ENCODE results near the gene DNAL4. TPM values are rescaled to one million over a fixed set of nuclear protein-coding genes. Genes with fewer than 3 reads are reported as not detected.
A peak's percentile ranks its signal among the peaks of the same experiment; 100 is the strongest.

DNAL4 gene
- total and polyA plus RNA-seq, 3 donors from 2014 or later, result 54.4 to 107 (median 76.8) TPM

DNA sequence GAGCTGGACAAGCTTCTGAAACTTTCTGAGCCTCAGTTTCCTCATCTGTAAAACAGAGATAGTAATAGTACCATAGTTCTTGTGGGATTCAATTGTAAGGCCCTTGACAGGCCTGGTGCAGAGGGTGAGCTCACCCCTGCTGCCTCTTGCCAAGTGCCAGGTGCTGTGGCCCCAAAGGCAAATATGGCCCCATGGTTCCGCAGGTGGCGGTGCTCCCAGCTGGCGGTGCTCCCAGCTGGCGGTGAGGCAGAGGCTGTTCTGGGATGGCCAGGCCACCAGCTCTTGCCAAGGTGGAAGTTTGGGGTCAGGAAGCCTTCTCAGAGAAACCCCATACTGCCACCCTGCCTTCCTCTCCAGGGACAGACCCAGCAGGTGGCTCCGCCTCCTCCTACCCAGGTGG is 41.0 kb upstream of the DNAL4 start:
- TF ChIP-seq POLR2A (IDR thresholded peaks at IDR 0.05) (no peak), CTCF (IDR thresholded peaks at IDR 0.05) (no peak)
- WGBS, 2 donors, result 94 to 100% methylated on average over 1 to 5 of the region's 5 CpGs
- no peaks in the 10 kb centered on the region for H3K4me1 ChIP-seq
- H3K27ac ChIP-seq, result no peak overlapping the region
- no peaks in the 10 kb centered on the region for H3K27me3 ChIP-seq
- no peaks in the 10 kb centered on the region for H3K9me3 ChIP-seq
- no peak overlapping the region for H3K4me3 ChIP-seq
- no peak for DNase-seq
- intact Hi-C loops (cut with DNase I; ENCODE audit: low total_unique reads), result no loop called here
- no peaks in the 10 kb centered on the region for H3K36me3 ChIP-seq (ENCODE audit: low read depth, missing control alignments)

DNA sequence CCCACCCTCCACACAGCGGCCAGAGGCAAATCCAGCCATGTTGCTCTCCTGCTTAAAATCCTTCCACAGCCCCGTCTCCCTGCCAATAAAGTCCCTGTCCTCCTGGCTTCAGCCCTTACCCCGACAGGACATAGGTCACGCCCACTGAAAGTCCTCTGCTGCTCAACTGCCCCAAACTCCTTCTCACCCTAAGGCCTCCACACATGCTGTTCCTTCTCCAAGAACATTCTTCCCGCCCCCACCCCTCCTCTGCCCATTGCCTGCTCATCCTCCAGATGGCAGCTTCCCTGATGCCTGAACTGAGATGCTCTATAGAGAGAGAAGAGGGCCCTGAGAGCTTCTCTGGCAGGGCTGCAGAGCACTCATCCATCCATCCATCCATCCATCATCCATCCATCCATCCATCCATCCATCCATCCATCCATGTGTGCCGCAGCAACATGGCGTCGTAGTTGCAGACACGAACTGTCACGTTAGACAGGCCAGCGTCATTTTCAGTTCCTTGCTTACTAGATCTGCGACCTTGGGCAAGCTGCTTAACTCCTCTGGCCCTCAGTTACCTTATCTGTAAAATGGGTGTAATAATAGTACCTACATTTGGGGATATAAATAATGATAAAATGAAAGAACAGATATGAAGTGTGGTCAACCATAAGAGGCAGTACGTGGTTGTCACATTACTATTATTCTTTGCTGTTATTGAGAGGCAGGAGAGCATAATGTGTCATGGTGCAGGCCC is 40.4 kb upstream of the DNAL4 start:
- no peak overlapping the region for H3K27ac ChIP-seq
- H3K4me3 ChIP-seq, result no peak overlapping the region
- 89 to 90% methylated on average over 13 of the region's 13 CpGs for WGBS, 2 donors
- no peaks in the 10 kb centered on the region for H3K36me3 ChIP-seq (ENCODE audit: low read depth, missing control alignments)
- TF ChIP-seq CTCF (IDR thresholded peaks at IDR 0.05) (no peak), POLR2A (IDR thresholded peaks at IDR 0.05) (no peak)
- intact Hi-C loops (cut with DNase I; ENCODE audit: low total_unique reads), result no loop called here
- no peak for DNase-seq
- H3K27me3 ChIP-seq, result no peaks in the 10 kb centered on the region
- no peaks in the 10 kb centered on the region for H3K4me1 ChIP-seq
- H3K9me3 ChIP-seq, result no peaks in the 10 kb centered on the region

DNA sequence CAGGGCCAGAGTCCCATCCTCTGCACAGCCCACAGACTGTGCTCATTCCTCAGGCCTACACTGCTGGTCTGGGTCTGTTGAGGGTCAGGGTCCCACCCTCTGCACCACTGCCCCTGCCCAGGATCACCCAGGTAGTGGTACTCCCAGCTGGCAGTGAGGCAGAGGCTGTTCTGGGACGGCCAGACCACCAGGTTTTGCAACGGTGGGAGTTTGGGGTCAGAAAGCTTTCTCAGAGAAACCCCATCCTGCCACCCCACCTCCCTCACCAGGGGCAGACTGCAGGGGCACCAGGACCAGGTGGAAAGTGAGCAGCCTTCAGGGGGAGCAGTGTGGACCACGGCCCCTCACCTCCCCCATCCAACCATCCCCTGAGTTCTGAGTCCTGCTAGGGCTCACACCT is 39.1 kb upstream of the DNAL4 start:
- no peaks in the 10 kb centered on the region for H3K36me3 ChIP-seq (ENCODE audit: low read depth, missing control alignments)
- H3K9me3 ChIP-seq, result no peaks in the 10 kb centered on the region
- TF ChIP-seq CTCF (IDR thresholded peaks at IDR 0.05) (no peak), POLR2A (IDR thresholded peaks at IDR 0.05) (no peak)
- 60 to 74% methylated on average over 1 to 3 of the region's 3 CpGs for WGBS, 2 donors
- intact Hi-C loops (cut with DNase I; ENCODE audit: low total_unique reads), result no loop called here
- no peaks in the 10 kb centered on the region for H3K27me3 ChIP-seq
- no peak overlapping the region for H3K27ac ChIP-seq
- H3K4me3 ChIP-seq, result no peak overlapping the region
- no peak for DNase-seq
- no peaks in the 10 kb centered on the region for H3K4me1 ChIP-seq

- H3K4me3 ChIP-seq, result no peak overlapping the region
- 44 to 72% methylated on average over 15 to 30 of the region's 30 CpGs for WGBS, 2 donors
- no peaks in the 10 kb centered on the region for H3K27me3 ChIP-seq
- intact Hi-C loops (cut with DNase I; ENCODE audit: low total_unique reads), result no loop called here
- H3K27ac ChIP-seq, result no peak overlapping the region
- DNase-seq, result peak; percentile 20
- no peaks in the 10 kb centered on the region for H3K9me3 ChIP-seq
- TF ChIP-seq CTCF (IDR thresholded peaks at IDR 0.05) (no peak), POLR2A (IDR thresholded peaks at IDR 0.05) (no peak)
- H3K4me1 ChIP-seq, result no peaks in the 10 kb centered on the region
- H3K36me3 ChIP-seq (ENCODE audit: low read depth, missing control alignments), result no peaks in the 10 kb centered on the region
These were observed 38.3 kb upstream of the DNAL4 start for GRCh38 chr22:38832005-38832978.
